H9 (cell line): ENCODE data around the gene UBALD1. TPM values are rescaled to one million over a fixed set of nuclear protein-coding genes. Genes with fewer than 3 reads are reported as not detected.

ENCODE experiments used
- DNase-seq: peaks from one replicate; pipeline ENCODE4 v3.0.0-alpha.2; 2017
- H2AFZ ChIP-seq: one replicate; pipeline ENCODE4 v1.6.1; 2013; ENCODE audit warnings: mild to moderate bottlenecking, low read length, control low read depth, moderate library complexity
- H2AK5ac ChIP-seq: 2 replicates; pipeline ENCODE4 v1.6.1; 2013; ENCODE audit warnings: low read length, control low read depth, mixed read lengths; ENCODE audit not compliant: insufficient read length
- H2BK120ac ChIP-seq: one replicate; pipeline ENCODE4 v1.6.1; 2013; ENCODE audit warnings: low read depth, mild to moderate bottlenecking, low read length, control low read depth, inconsistent platforms; ENCODE audit not compliant: poor library complexity, severe bottlenecking
- H2BK12ac ChIP-seq: 2 replicates; pipeline ENCODE4 v1.6.1; 2013; ENCODE audit warnings: low read length, control low read depth, mixed read lengths, low read depth; ENCODE audit not compliant: insufficient read length
- H2BK15ac ChIP-seq: 2 replicates; pipeline ENCODE4 v1.6.1; 2013; ENCODE audit warnings: low read depth, low read length, control low read depth
- H2BK20ac ChIP-seq: one replicate; pipeline ENCODE4 v1.6.1; 2013; ENCODE audit warnings: low read depth, mild to moderate bottlenecking, low read length, control low read depth, inconsistent platforms; ENCODE audit not compliant: poor library complexity, severe bottlenecking
- H2BK5ac ChIP-seq: 2 replicates; pipeline ENCODE4 v1.6.1; 2013; ENCODE audit warnings: low read length, control low read depth, mixed read lengths; ENCODE audit not compliant: insufficient read length
- H3K14ac ChIP-seq: 2 replicates; pipeline ENCODE4 v1.6.1; 2013; ENCODE audit warnings: low read length, control low read depth; ENCODE audit not compliant: insufficient read depth
- H3K18ac ChIP-seq: 2 replicates; pipeline ENCODE4 v1.6.1; 2013; ENCODE audit warnings: low read depth, mild to moderate bottlenecking, mixed read lengths, low read length, control low read depth; ENCODE audit not compliant: insufficient read length
- H3K23ac ChIP-seq: 2 replicates; pipeline ENCODE4 v1.6.1; 2013; ENCODE audit warnings: low read length, control low read depth, mixed read lengths, low read depth; ENCODE audit not compliant: insufficient read length
- H3K23me2 ChIP-seq: 2 replicates; pipeline ENCODE4 v1.6.1; 2013; ENCODE audit warnings: low read depth, mild to moderate bottlenecking, mixed read lengths, low read length, control low read depth; ENCODE audit not compliant: insufficient read length, poor library complexity, severe bottlenecking
- H3K27ac ChIP-seq: 2 replicates; pipeline ENCODE4 v1.5.1; 2013; ENCODE audit warnings: low read length, control low read depth, mixed read lengths, low read depth; ENCODE audit not compliant: insufficient read length
- H3K27me3 ChIP-seq: 2 replicates; pipeline ENCODE4 v1.6.1; 2013; ENCODE audit warnings: low read length, control low read depth, inconsistent platforms; ENCODE audit not compliant: insufficient read depth
- H3K4ac ChIP-seq: 2 replicates; pipeline ENCODE4 v1.6.1; 2013; ENCODE audit warnings: low read depth, mild to moderate bottlenecking, control low read depth, inconsistent platforms, low read length, moderate library complexity
- H3K4me1 ChIP-seq: 2 replicates; pipeline ENCODE4 v1.6.1; 2013; ENCODE audit warnings: low read length, control low read depth, inconsistent platforms; ENCODE audit not compliant: insufficient read depth
- H3K4me2 ChIP-seq: 2 replicates; pipeline ENCODE4 v1.6.1; 2013; ENCODE audit warnings: low read length, control low read depth, mixed read lengths; ENCODE audit not compliant: insufficient read length, insufficient read depth
- H3K56ac ChIP-seq: 2 replicates; pipeline ENCODE4 v1.6.1; 2013; ENCODE audit warnings: low read depth, mild to moderate bottlenecking, mixed read lengths, low read length, control low read depth; ENCODE audit not compliant: insufficient read length
- H3K79me1 ChIP-seq: 2 replicates; pipeline ENCODE4 v1.6.1; 2013; ENCODE audit warnings: low read depth, mild to moderate bottlenecking, moderate library complexity, low read length, control low read depth, inconsistent platforms; ENCODE audit not compliant: insufficient read depth, poor library complexity, severe bottlenecking
- H3K79me2 ChIP-seq: 2 replicates; pipeline ENCODE4 v1.6.1; 2013; ENCODE audit warnings: low read length, control low read depth, inconsistent platforms; ENCODE audit not compliant: insufficient read depth
- H3K9ac ChIP-seq: 2 replicates; pipeline ENCODE4 v1.6.1; 2013; ENCODE audit warnings: low read length, control low read depth, mixed read lengths; ENCODE audit not compliant: insufficient read length; ENCODE audit errors: extremely low read depth
- H3K9me3 ChIP-seq: one replicate; pipeline ENCODE4 v1.6.1; 2013; ENCODE audit warnings: low read depth, low read length, inconsistent platforms; ENCODE audit not compliant: control insufficient read depth
- H3T11ph ChIP-seq: one replicate; pipeline ENCODE4 v1.6.1; 2013; ENCODE audit warnings: mild to moderate bottlenecking, low read length, control low read depth, inconsistent platforms
- H4K20me1 ChIP-seq: one replicate; pipeline ENCODE4 v1.6.1; 2013; ENCODE audit not compliant: control insufficient read depth, insufficient read length, insufficient read depth
- H4K5ac ChIP-seq: 2 replicates; pipeline ENCODE4 v1.6.1; 2013; ENCODE audit warnings: low read depth, mild to moderate bottlenecking, mixed read lengths, low read length, control low read depth; ENCODE audit not compliant: insufficient read length
- H4K8ac ChIP-seq: replicated peaks from 2 replicates; pipeline ENCODE4 v1.6.1; 2013; ENCODE audit warnings: low read length, control low read depth, mixed read lengths, low read depth; ENCODE audit not compliant: insufficient read length
- H4K91ac ChIP-seq: 2 replicates; pipeline ENCODE4 v1.6.1; 2013; ENCODE audit warnings: low read depth, mild to moderate bottlenecking, moderate library complexity, mixed read lengths, low read length, control low read depth; ENCODE audit not compliant: insufficient read length
- H3K27ac Mint-ChIP-seq, 3 experiments: 2 replicates in 2 of 3; 3 replicates in 1 of 3; pipeline ENCODE4 v1.8.0; 2020 to 2021; ENCODE audit warnings: mixed read lengths in 3 of 3, mild to moderate bottlenecking in 1 of 3, moderate library complexity in 1 of 3
- H3K27me3 Mint-ChIP-seq: 2 replicates; pipeline ENCODE4 v1.8.0; 2021; ENCODE audit warnings: low read depth, mild to moderate bottlenecking, moderate library complexity, mixed read lengths
- H3K36me3 Mint-ChIP-seq, 3 experiments: 2 replicates in 2 of 3; 3 replicates in 1 of 3; pipeline ENCODE4 v1.8.0; 2020 to 2021; ENCODE audit warnings: low read depth in 3 of 3, mixed read lengths in 3 of 3; ENCODE audit not compliant: insufficient read depth in 1 of 3
- H3K4me1 Mint-ChIP-seq, 2 experiments: 2 replicates each; pipeline ENCODE4 v1.8.0; 2020; ENCODE audit warnings: mixed read lengths in 2 of 2
- H3K4me3 Mint-ChIP-seq, 2 experiments: 2 replicates in 1 of 2; 3 replicates in 1 of 2; pipeline ENCODE4 v1.8.0; 2020 to 2021; ENCODE audit warnings: mild to moderate bottlenecking in 2 of 2, mixed read lengths in 2 of 2, moderate library complexity in 1 of 2
- H3K9me3 Mint-ChIP-seq, 2 experiments: 2 replicates in 1 of 2; 3 replicates in 1 of 2; pipeline ENCODE4 v1.8.0; 2020; ENCODE audit warnings: mild to moderate bottlenecking in 2 of 2, mixed read lengths in 2 of 2, moderate library complexity in 1 of 2
- CTCF ChIP-seq: fragments of 200-600 bp; sonication (generic); conservative IDR thresholded peaks from 3 replicates; pipeline ENCODE4 v1.8.0; 2021; ENCODE audit warnings: antibody characterized with exemption, mild to moderate bottlenecking
- WGBS: extraction: QIAGEN DNeasy Blood & Tissue Kit; methylation state at CpG from one replicate; pipeline ENCODE4 v1.1.7; 2013; ENCODE audit warnings: missing lambda C conversion rate, low lambda C conversion rate, mixed read lengths; ENCODE audit not compliant: insufficient read length; ENCODE audit errors: extremely low coverage; 5-methylcytosine and 5-hydroxymethylcytosine counted together
- total RNA-seq: library from RNA; stranded (reverse); gene quantifications from 2 replicates; pipeline ENCODE4 v1.2.1, GENCODE V29; 2021

The UBALD1 gene
- total RNA-seq, 1 experiment from 2014 or later: 80.9 TPM

GRCh38 chr16:4623593-4623992 is 8.9 kb upstream of the UBALD1 start:
- Histone ChIP-seq H2BK15ac (no peak overlapping the region), H2BK120ac (no peak overlapping the region), H2AFZ (no peak overlapping the region), H3K56ac (no peak overlapping the region), H3T11ph (no peak overlapping the region), H2BK5ac (no peak overlapping the region), H3K23ac (no peak overlapping the region), H3K14ac (no peak overlapping the region), H3K27me3 (no peaks in the 10 kb centered on the region), H2BK12ac (no peak overlapping the region), H4K91ac (no peak overlapping the region), H4K5ac (no peak overlapping the region), H4K8ac (no peak overlapping the region), H3K27ac (no peak overlapping the region), H3K79me1 (peaks cover 6% of the 10 kb centered on the region), H3K9me3 (no peaks in the 10 kb centered on the region), H3K4me2 (no peak overlapping the region), H2BK20ac (no peak overlapping the region), H2AK5ac (no peak overlapping the region), H4K20me1 (no peaks in the 10 kb centered on the region), H3K79me2 (peaks cover 17% of the 10 kb centered on the region; the same call in 1 of the 2 replicates), H3K4ac (no peak overlapping the region), H3K23me2 (peaks cover 10% of the 10 kb centered on the region), H3K4me1 (no peaks in the 10 kb centered on the region), H3K18ac (no peak overlapping the region), H3K9ac (no peak overlapping the region)
- no CpG with 5 or more reads among the region's 7 CpGs for whole genome bisulfite sequencing
- H3K9me3 Mint-ChIP-seq: peaks cover 0 to 2% of the 10 kb centered on the region in 2 experiments; a peak in 2 of 5 replicates
- peaks cover 21 to 25% of the 10 kb centered on the region in 2 experiments for H3K4me1 Mint-ChIP-seq
- no peak overlapping the region for H3K27ac Mint-ChIP-seq
- H3K27me3 Mint-ChIP-seq: no peaks in the 10 kb centered on the region
- no peak for TF ChIP-seq CTCF
- DNase-seq: no peak
- H3K4me3 Mint-ChIP-seq: peak overlapping the region in 1 of 2 experiments; percentile 98; a peak in 1 of 5 replicates
- H3K36me3 Mint-ChIP-seq: peaks cover 10 to 16% (median 11%) of the 10 kb centered on the region in 3 experiments
